HG02981 (cell line): ENCODE results near the gene GYPB.
"Not testable (repeated sequence)": the region's sequence is repeated elsewhere in the genome, so short reads cannot be mapped to it uniquely, and the experiment has no call there.

ENCODE experiments used
- ATAC-seq: cut with Tn5 transposase; IDR thresholded peaks from one replicate; pipeline ENCODE4 v1.9.1; 2021; ENCODE audit warnings: mild to moderate bottlenecking, moderate library complexity; ENCODE audit not compliant: unreplicated experiment

Gene GYPB

GRCh38 chr4:144016057-144016605 lies 3.0 kb downstream of the GYPB start:
- not testable (repeated sequence) for ATAC-seq

- ATAC-seq, result no peak
These were observed 4.4 kb downstream of the GYPB start for GRCh38 chr4:144014808-144015207.

- ATAC-seq, result not testable (repeated sequence)
These were observed 10.6 kb downstream of the GYPB start for GRCh38 chr4:144008602-144009001.

- not testable (repeated sequence) for ATAC-seq
These were observed 11.2 kb downstream of the GYPB start for GRCh38 chr4:144007960-144008359.

GRCh38 chr4:144006200-144006803 lies 12.9 kb downstream of the GYPB start:
- ATAC-seq, result not testable (repeated sequence)

- not testable (repeated sequence) for ATAC-seq
These were observed 13.6 kb downstream of the GYPB start for GRCh38 chr4:144005558-144005953.

- ATAC-seq, result not testable (repeated sequence)
These were observed 14.2 kb downstream of the GYPB start for GRCh38 chr4:144004868-144005557.

GRCh38 chr4:144003890-144004265 lies 15.3 kb downstream of the GYPB start:
- ATAC-seq, result not testable (repeated sequence)

GRCh38 chr4:144003205-144003889 lies 15.8 kb downstream of the GYPB start:
- ATAC-seq, result not testable (repeated sequence)

GRCh38 chr4:144000331-144000995 lies 18.7 kb downstream of the GYPB start:
- not testable (repeated sequence) for ATAC-seq

GRCh38 chr4:143996193-143996592 lies 23.0 kb downstream of the GYPB start:
- ATAC-seq, result not testable (repeated sequence)

GRCh38 chr4:143991761-143992160 lies 27.4 kb downstream of the GYPB start:
- not testable (repeated sequence) for ATAC-seq

GRCh38 chr4:143990717-143991116 lies 28.5 kb downstream of the GYPB start:
- ATAC-seq, result not testable (repeated sequence)

- ATAC-seq, result no peak
These were observed 33.0 kb downstream of the GYPB start for GRCh38 chr4:143986180-143986579.

- not testable (repeated sequence) for ATAC-seq
These were observed 38.4 kb downstream of the GYPB start for GRCh38 chr4:143980776-143981175.

GRCh38 chr4:143975527-143975926 lies 43.7 kb downstream of the GYPB start:
- not testable (repeated sequence) for ATAC-seq

GRCh38 chr4:143974021-143974420 lies 45.2 kb downstream of the GYPB start:
- ATAC-seq, result not testable (repeated sequence)

GRCh38 chr4:143961075-143961474 lies 58.1 kb downstream of the GYPB start:
- ATAC-seq, result no peak

- ATAC-seq, result not testable (repeated sequence)
These were observed 63.9 kb downstream of the GYPB start for GRCh38 chr4:143955306-143955705.

GRCh38 chr4:143951458-143951972 lies 67.7 kb downstream of the GYPB start:
- ATAC-seq, result not testable (repeated sequence)

- not testable (repeated sequence) for ATAC-seq
These were observed 68.2 kb downstream of the GYPB start for GRCh38 chr4:143950967-143951366.
